ENCODE results near the gene HBA2. TPM values are rescaled to one million over a fixed set of nuclear protein-coding genes. Genes with fewer than 3 reads are reported as not detected.

Gene HBA2
- total RNA-seq, 1 experiment from 2014 or later = not detected

- Histone ChIP-seq H2BK15ac (ENCODE audit: low read depth, low read length) (no peak overlapping the region), H2BK12ac (ENCODE audit: insufficient read length, low read depth, low read length) (no peak overlapping the region), H3K9me3 (ENCODE audit: control insufficient read depth, low read depth, low read length) (no peaks in the 10 kb centered on the region), H2BK5ac (ENCODE audit: insufficient read length, low read length) (no peak overlapping the region), H3K4me2 (ENCODE audit: insufficient read depth, insufficient read length, low read length) (no peak overlapping the region), H4K91ac (ENCODE audit: insufficient read length, low read depth, low read length) (no peak overlapping the region), H2BK120ac (ENCODE audit: low read depth, low read length, poor library complexity, severe bottlenecking) (no peak overlapping the region), H3K27ac (ENCODE audit: insufficient read length, low read depth, low read length) (no peak overlapping the region), H3K4me1 (ENCODE audit: insufficient read depth, low read length) (no peaks in the 10 kb centered on the region), H2AFZ (ENCODE audit: low read length) (no peak overlapping the region), H3K27me3 (ENCODE audit: insufficient read depth, low read length) (no peaks in the 10 kb centered on the region), H3K18ac (ENCODE audit: insufficient read length, low read depth, low read length) (no peak overlapping the region), H2AK5ac (ENCODE audit: insufficient read length, low read length) (no peak overlapping the region), H4K5ac (ENCODE audit: insufficient read length, low read depth, low read length) (no peak overlapping the region), H2BK20ac (ENCODE audit: low read depth, low read length, poor library complexity, severe bottlenecking) (no peak overlapping the region), H3T11ph (ENCODE audit: low read length) (no peak overlapping the region), H3K79me1 (ENCODE audit: insufficient read depth, low read depth, low read length, poor library complexity, severe bottlenecking) (peaks cover 4% of the 10 kb centered on the region), H3K4ac (ENCODE audit: low read depth, low read length) (no peak overlapping the region), H3K9ac (ENCODE audit: extremely low read depth, insufficient read length, low read length) (no peak overlapping the region), H3K56ac (ENCODE audit: insufficient read length, low read depth, low read length) (no peak overlapping the region), H3K14ac (ENCODE audit: insufficient read depth, low read length) (no peak overlapping the region), H3K79me2 (ENCODE audit: insufficient read depth, low read length) (no peaks in the 10 kb centered on the region), H3K23ac (ENCODE audit: insufficient read length, low read depth, low read length) (no peak overlapping the region), H3K23me2 (ENCODE audit: insufficient read length, low read depth, low read length, poor library complexity, severe bottlenecking) (no peaks in the 10 kb centered on the region), H4K20me1 (ENCODE audit: control insufficient read depth, insufficient read depth, insufficient read length) (no peaks in the 10 kb centered on the region), H4K8ac (replicated peaks; ENCODE audit: insufficient read length, low read depth, low read length) (no peak overlapping the region)
- no peak for TF ChIP-seq CTCF (conservative IDR thresholded peaks at IDR 0.05)
- no peak overlapping the region for H3K4me3 Mint-ChIP-seq
- no peak for DNase-seq
- H3K27me3 Mint-ChIP-seq (ENCODE audit: low read depth) = no peaks in the 10 kb centered on the region
- H3K36me3 Mint-ChIP-seq (ENCODE audit: insufficient read depth in 1 of 3, low read depth in 3 of 3) = 0 out of 7 replicates have a peak, but pooled peaks cover 0 to 2% (median 0%) of the 10 kb centered on the region in 3 experiments
- H3K27ac Mint-ChIP-seq = peak overlapping the region in 1 of 3 experiments; percentile 55; a peak in 1 of 7 replicates
- no peaks in the 10 kb centered on the region for H3K9me3 Mint-ChIP-seq
- no CpG with 5 or more reads among the region's 2 CpGs for WGBS (ENCODE audit: extremely low coverage, insufficient read length, low lambda C conversion rate)
- peaks cover 0 to 2% of the 10 kb centered on the region in 2 experiments; a peak in 1 of 4 replicates for H3K4me1 Mint-ChIP-seq
These were observed 39.0 kb upstream of the HBA2 start for GRCh38 chr16:133716-134115.
